CD4-positive, alpha-beta T cell treated with Interleukin-21 for 1 hour (primary cell): ENCODE data around the gene APOB.

ENCODE experiments used
- DNase-seq: peaks from one replicate; pipeline ENCODE4 v3.0.0-alpha.2; 2020

APOB gene

GRCh38 chr2:21019000-21019677 is 24.7 kb downstream of the APOB start:
- DNase-seq: no peak

GRCh38 chr2:21018290-21018689 is 25.6 kb downstream of the APOB start:
- no peak for DNase-seq

GRCh38 chr2:21017748-21018276 is 26.1 kb downstream of the APOB start:
- DNase-seq: no peak

- DNase-seq: no peak
Observed at GRCh38 chr2:21015281-21015645, 28.6 kb downstream of the APOB start.

- no peak for DNase-seq
Observed at GRCh38 chr2:21014364-21015280, 29.3 kb downstream of the APOB start.

- DNase-seq: no peak
Observed at GRCh38 chr2:21013043-21013816, 30.6 kb downstream of the APOB start.

- DNase-seq: no peak
Observed at GRCh38 chr2:21012557-21012937, 31.3 kb downstream of the APOB start.

- DNase-seq: no peak
Observed at GRCh38 chr2:21011876-21012556, 31.9 kb downstream of the APOB start.

GRCh38 chr2:21011453-21011852 is 32.4 kb downstream of the APOB start:
- no peak for DNase-seq

- no peak for DNase-seq
Observed at GRCh38 chr2:21010813-21011439, 32.9 kb downstream of the APOB start.

GRCh38 chr2:21009662-21010225 is 34.1 kb downstream of the APOB start:
- no peak for DNase-seq

- no peak for DNase-seq
Observed at GRCh38 chr2:21008790-21009661, 34.8 kb downstream of the APOB start.

GRCh38 chr2:21008014-21008789 is 35.7 kb downstream of the APOB start:
- no peak for DNase-seq

- no peak for DNase-seq
Observed at GRCh38 chr2:21007129-21008013, 36.5 kb downstream of the APOB start.

GRCh38 chr2:21006423-21007128 is 37.3 kb downstream of the APOB start:
- no peak for DNase-seq

- no peak for DNase-seq
Observed at GRCh38 chr2:21005700-21006422, 38.0 kb downstream of the APOB start.

- no peak for DNase-seq
Observed at GRCh38 chr2:21005111-21005699, 38.7 kb downstream of the APOB start.
